ENCODE results near the gene HSD3B7.
"Not testable (repeated sequence)": the region's sequence is repeated elsewhere in the genome, so short reads cannot be mapped to it uniquely, and the experiment has no call there.

HSD3B7 gene

GRCh38 chr16:31002250-31002700, 17.3 kb downstream of the HSD3B7 start:
- DNase-seq: no peak

- no peak for DNase-seq
These were observed 17.9 kb downstream of the HSD3B7 start for GRCh38 chr16:31002862-31003341.

GRCh38 chr16:31003744-31004143, 18.7 kb downstream of the HSD3B7 start:
- DNase-seq: no peak

DNA sequence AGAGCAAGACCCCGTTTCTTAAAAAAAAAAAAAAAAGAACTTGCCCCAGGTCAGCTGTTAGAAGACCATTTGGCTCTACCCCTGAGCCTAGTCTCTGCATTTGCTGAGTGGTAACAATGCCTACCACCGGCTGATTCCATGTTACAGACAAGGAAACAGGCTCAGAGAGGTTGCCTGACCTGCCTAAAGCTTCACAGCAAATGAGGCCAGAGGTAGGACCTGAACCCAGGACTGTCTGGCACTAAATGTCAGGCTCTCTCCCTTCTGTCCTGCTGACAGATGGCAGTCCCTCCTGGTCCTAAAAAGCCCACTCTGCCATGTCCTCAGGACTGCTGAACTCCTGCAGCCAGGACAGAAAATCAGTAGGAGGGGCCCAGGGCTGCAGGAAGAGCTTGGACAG, 19.7 kb downstream of the HSD3B7 start:
- DNase-seq: no peak

DNA sequence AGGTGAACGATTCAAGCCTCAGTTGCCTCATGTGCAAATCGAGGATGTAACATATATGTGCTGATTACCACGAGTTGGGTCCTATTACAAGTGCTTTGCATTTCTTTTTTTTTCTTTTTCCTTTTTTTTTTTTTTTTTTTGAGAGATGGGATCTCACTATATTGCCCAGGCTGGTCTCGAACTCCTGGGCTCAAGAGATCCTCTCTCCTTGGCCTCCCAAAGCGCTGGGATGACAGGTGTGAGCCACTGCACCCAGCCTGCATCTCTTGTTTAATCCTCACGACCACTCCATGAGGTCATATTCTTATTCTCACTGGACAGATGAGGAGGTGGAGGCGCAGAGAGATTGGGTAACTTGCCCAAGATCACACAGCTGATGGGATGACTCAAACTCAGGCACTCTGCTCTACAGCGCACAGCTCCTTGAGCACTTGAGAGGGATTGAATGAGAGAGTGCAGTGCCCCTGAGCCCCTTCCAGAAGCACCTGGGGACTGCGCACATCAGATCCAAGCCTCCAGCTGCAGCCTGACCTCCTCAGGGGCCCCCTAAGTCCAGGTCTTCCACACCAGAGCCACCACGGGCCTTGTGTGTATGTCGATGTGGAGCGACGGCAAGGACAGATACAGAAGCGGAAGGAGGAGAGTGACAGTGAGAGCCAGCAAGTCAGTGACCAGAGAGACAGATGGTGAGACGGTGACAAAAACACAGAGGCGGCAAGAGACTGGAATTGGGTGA, 20.5 kb downstream of the HSD3B7 start:
- no peak for DNase-seq

DNA sequence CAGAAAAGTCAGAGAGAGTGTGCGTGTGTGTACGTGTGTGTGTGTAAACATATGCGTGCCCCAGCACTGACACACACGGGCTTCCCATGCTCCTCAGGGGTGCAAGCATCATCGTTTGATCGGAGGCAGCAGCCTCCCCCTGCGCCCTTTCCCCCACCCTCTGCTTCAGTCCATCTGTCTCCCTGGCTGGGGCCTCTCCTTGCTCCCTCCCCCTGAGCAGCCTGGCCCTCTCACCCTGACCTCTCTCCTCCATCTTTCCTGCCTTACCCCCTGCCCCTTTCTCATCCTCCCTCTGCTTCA, 21.0 kb downstream of the HSD3B7 start:
- no peak for DNase-seq

DNA sequence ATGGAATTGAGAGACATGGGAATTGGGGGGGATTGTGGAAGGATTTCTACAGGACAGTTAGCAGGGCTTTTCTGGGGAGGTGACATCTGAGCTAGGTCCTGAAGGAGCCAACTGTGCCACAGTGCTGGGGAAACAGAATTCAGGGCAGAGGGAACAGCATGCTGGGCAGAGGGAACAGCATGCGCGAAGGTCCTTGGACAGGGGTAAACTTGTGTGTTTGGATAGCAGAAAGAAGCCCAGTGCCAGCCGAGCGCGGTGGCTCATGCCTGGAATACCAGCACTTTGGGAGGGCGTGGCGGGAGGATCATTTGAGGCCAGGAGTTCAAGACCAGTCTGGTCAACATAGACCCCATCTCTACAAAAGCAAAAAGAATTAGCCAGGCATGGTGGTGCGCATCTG, 21.6 kb downstream of the HSD3B7 start:
- DNase-seq: no peak

GRCh38 chr16:31007684-31008083, 22.7 kb downstream of the HSD3B7 start:
- DNase-seq: no peak

DNA sequence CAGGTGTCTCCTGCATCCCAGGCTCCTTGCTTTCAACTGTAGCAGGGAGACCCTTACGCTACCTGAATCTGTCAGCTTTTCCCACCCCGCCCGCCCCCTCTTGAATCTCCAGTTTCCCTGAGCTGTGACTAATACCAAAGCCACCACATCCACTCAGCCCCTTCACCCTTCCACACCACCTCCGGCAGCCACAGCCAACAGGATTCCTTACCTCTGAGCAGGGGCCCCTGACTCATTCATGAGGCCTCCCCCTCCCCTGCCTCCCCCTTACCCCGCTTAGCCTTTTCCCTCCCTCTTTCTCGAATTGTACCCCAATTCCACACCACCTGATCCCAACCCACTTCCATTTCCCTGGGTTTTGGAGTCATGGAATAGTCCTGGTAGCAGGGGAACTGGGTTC, 23.1 kb downstream of the HSD3B7 start:
- no peak for DNase-seq

- DNase-seq: no peak
These were observed 23.5 kb downstream of the HSD3B7 start for GRCh38 chr16:31008551-31008950.

- DNase-seq: no peak
These were observed 24.1 kb downstream of the HSD3B7 start for GRCh38 chr16:31009120-31009519.

DNA sequence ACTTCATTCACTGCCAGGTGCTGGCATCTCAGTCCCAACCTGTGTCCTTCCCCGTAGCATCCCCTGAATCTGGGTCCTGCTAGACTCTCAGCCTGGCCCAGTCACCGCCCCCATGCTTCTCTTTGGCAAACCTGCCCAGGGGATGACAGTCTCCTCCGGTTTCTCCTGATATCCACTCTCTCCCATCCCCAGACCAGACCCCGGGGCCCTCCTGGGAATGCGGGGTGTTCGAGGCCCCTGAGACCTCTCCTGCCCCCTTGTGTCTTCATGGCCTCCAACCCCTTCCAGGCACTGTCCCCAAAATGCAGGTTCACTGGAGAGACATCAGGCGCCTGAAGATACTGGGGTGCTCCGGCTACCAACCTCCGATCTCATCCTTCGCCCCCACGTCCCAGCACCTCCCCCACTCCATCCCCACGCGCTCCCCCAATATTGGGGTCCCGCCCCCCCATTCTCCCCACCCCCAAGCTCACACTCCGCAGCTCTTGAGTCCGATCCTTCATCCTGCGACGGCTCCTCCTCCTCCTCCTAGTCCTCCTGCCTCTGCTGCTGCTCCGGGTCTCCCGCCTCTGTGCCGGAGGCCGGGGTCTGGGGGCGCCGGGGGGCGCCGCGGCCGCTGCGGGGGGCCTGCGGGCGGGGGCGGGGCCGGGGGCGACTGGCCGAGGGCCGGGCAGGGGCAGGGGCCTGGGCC, 25.0 kb downstream of the HSD3B7 start:
- DNase-seq: no peak

GRCh38 chr16:31010585-31011325, 25.7 kb downstream of the HSD3B7 start, which contains the start of gene STX1B:
TSS of gene STX1B (minus strand) at chr16:31010638. CDS start at chr16:31010396, 242 bp downstream.
- no peak for DNase-seq

GRCh38 chr16:31011815-31012214, 26.8 kb downstream of the HSD3B7 start:
- DNase-seq: not testable (repeated sequence)

- not testable (repeated sequence) for DNase-seq
These were observed 28.3 kb downstream of the HSD3B7 start for GRCh38 chr16:31013292-31013691.

GRCh38 chr16:31016018-31016417, 31.0 kb downstream of the HSD3B7 start:
- no peak for DNase-seq

GRCh38 chr16:31017756-31018155, 32.7 kb downstream of the HSD3B7 start:
- DNase-seq: not testable (repeated sequence)

DNA sequence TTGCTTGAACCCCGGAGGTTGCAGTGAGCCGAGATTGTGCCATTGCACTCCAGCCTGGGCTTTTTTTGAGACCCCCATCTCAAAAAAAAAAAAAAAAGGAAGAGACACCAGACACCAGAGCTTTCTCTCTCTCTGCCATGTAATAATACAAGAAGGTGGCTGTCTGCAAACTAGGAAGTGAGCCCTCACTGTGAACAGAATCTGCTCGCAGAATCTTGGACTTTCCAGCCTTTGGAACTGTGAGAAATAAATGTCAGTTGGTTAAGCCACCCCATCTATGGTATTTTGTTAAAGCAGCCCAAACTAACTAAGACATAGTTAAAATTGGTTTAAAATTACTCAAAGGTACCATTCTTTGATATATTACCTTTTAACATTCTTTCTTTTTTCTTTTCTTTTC, 35.5 kb downstream of the HSD3B7 start:
- DNase-seq: no peak

GRCh38 chr16:31022544-31023251, 37.7 kb downstream of the HSD3B7 start:
- no peak for DNase-seq

GRCh38 chr16:31023252-31023602, 38.2 kb downstream of the HSD3B7 start:
- no peak for DNase-seq

GRCh38 chr16:31023627-31024226, 38.7 kb downstream of the HSD3B7 start:
- no peak for DNase-seq

DNA sequence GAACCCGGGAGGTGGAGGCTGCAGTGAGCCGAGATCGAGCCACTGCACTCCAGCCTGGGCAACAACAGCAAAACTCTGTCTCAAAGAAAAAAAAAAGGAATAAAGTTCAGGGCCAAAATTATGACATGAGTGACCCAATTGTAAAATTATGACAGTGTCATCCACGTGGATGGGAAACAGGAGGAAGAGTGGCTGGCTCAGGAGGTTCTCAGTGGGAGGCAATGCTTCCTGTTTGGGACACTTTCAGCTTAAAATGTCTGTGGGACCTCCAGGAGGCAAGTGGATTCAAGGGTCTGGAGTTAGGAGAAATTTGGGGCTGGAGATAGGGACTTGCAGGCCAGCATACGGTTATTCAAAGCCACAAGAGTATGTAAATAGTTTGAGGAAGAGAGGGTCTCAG, 40.3 kb downstream of the HSD3B7 start:
- no peak for DNase-seq

DNA sequence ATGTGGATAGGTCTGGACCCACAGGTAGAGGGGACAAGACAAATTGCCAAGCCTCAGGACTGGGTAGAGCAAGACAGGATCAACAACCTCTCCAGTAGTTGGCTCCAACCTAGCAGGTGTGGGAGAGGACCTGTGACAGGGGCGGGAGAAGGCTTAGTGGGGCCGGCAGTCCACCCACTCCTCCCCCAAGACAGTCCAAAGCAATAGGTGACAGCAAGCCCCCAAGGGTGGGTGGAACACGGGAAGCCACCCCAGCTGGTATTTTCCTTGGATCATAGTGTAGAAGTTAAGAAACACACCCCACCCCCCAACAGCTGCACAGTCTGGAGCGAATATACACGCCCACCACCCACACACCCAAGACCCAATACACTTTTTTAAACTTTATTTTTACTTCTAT, 44.3 kb downstream of the HSD3B7 start:
- DNase-seq: no peak

Data from GDM1 (cell line).